ENCODE results near the gene CAMSAP1. TPM values are rescaled to one million over a fixed set of nuclear protein-coding genes. Genes with fewer than 3 reads are reported as not detected.
A peak's percentile ranks its signal among the peaks of the same experiment; 100 is the strongest.

Gene CAMSAP1, protein sequence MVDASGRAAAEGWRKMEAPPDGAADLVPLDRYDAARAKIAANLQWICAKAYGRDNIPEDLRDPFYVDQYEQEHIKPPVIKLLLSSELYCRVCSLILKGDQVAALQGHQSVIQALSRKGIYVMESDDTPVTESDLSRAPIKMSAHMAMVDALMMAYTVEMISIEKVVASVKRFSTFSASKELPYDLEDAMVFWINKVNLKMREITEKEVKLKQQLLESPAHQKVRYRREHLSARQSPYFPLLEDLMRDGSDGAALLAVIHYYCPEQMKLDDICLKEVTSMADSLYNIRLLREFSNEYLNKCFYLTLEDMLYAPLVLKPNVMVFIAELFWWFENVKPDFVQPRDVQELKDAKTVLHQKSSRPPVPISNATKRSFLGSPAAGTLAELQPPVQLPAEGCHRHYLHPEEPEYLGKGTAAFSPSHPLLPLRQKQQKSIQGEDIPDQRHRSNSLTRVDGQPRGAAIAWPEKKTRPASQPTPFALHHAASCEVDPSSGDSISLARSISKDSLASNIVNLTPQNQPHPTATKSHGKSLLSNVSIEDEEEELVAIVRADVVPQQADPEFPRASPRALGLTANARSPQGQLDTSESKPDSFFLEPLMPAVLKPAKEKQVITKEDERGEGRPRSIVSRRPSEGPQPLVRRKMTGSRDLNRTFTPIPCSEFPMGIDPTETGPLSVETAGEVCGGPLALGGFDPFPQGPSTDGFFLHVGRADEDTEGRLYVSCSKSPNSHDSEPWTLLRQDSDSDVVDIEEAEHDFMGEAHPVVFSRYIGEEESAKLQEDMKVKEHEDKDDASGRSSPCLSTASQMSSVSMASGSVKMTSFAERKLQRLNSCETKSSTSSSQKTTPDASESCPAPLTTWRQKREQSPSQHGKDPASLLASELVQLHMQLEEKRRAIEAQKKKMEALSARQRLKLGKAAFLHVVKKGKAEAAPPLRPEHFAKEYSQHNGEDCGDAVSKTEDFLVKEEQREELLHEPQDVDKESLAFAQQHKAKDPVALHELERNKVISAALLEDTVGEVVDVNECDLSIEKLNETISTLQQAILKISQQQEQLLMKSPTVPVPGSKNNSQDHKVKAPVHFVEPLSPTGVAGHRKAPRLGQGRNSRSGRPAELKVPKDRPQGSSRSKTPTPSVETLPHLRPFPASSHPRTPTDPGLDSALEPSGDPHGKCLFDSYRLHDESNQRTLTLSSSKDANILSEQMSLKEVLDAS (N-terminal part only)
- total RNA-seq (2021) = 16.7 and 17.3 TPM in 2 replicates
- percentile 62 among the genes with signal in this experiment for Bru-seq, nascent RNA
- BruChase-seq, experiment 1, labeled RNA remaining after a 2-hour chase = percentile 58 among the genes with signal in this experiment
- BruChase-seq, experiment 2, labeled RNA remaining after a 6-hour chase = percentile 68 among the genes with signal in this experiment
- long read RNA-seq, full-length matches to known transcripts = 1 of 6 reads
- long read RNA-seq, partial matches to known transcripts = 5 of 6 reads
- long read RNA-seq, other reads (novel, unspliced or antisense) = 0 of 6 reads

DNA sequence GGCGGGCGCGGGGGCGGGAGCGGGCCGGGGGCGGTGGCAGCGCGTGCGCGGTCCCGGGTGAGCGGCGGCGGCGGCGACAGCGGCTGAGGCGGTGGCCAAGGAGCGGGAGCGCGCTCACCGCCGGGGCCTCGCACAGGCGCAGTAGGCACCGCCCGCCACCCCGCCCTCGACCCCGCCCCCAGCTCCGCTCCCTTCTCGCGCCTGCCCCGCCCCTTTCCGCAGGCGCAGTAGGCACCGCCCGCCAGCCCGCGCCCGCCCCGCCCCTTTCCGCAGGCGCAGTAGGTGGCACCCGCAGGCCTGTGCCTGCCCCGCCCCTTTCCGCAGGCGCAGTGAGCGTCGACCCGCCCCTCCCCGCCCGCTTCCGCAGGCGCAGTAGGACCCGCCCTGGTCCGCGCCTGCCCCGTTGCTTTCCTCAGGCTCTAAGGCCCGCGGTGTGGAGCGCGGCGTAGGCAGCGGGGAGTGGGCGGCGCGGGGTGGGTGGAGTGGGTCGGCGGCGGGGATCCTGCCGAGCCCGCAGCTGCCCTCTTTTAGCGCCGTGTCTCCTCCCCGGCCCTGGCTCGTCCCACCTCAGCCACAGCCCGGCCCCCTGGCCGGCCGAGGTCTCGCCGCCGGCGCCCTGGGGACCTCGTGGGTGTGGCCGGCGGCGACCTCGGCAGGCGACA, at the start of gene CAMSAP1:
Gene CAMSAP1, minus strand, starts transcription at position 116 of the 662 bp plus-strand sequence. CDS start 387 bp downstream, outside the sequence.
- 0 out of 2 replicates have a peak, but pooled peaks cover 6% of the 10 kb centered on the region for H3K4me1 ChIP-seq (replicated peaks; ENCODE audit: insufficient read depth)
- H3K4me2 ChIP-seq = peak within 1 kb of the TSS; percentile 73
- no peaks in the 10 kb centered on the region for H3K36me3 ChIP-seq (ENCODE audit: low read depth)
- no peaks in the 10 kb centered on the region for H4K20me1 ChIP-seq (ENCODE audit: insufficient read depth)
- H3K27me3 ChIP-seq (ENCODE audit: insufficient read depth, low read depth) = no peaks in the 10 kb centered on the region
- POLR2A ChIA-PET (ENCODE audit: unreplicated experiment) = interaction anchor here (0.6 to 0.8 kb wide), 6 partner anchors 12 to 1882 kb away, joined by 4 to 27 read pairs (median 6); partner anchors contain the start of genes BRD3OS and TMEM250
- peaks cover 12% of the 10 kb centered on the region; the same call in 1 of the 2 replicates for H3F3A ChIP-seq (ENCODE audit: insufficient read depth, low read depth)
- intact Hi-C loops (cut with micrococcal nuclease; ENCODE audit: unreplicated experiment) = no loop called here
- DNase-seq = peak; percentile 42 to 85
- peaks cover 21% of the 10 kb centered on the region for H3K79me2 ChIP-seq (ENCODE audit: low read depth)
- no peaks in the 10 kb centered on the region for H3K9me3 ChIP-seq (ENCODE audit: insufficient read depth, low read depth)
- no peaks in the 10 kb centered on the region for H3K9me2 ChIP-seq (ENCODE audit: insufficient read depth)
- H3K4me3 ChIP-seq = peak within 1 kb of the TSS; percentile 52; the same call in 1 of the 2 replicates
- no TSS peak for BruUV-seq (replicated peaks)
- H3K27ac ChIP-seq = peak within 1 kb of the TSS; percentile 93
- H2AFZ ChIP-seq = no peak within 1 kb of the TSS
- TF ChIP-seq CTCF (conservative IDR thresholded peaks at IDR 0.05) (no peak), EZH2 (IDR thresholded peaks at IDR 0.05; ENCODE audit: low read depth) (no peak)
- CTCF ChIA-PET = interaction anchor here (0.6 kb wide), 1 partner anchor 17 kb away, joined by 5 read pairs; no protein-coding TSS in a partner anchor

GRCh38 chr9:135956802-135957174, 49.4 kb upstream of the CAMSAP1 start:
- BruUV-seq (replicated peaks) = no TSS peak

More at GRCh38 chr9:135956802-135957174, 49.4 kb upstream of the CAMSAP1 start:
- no peak overlapping the region for H2AFZ ChIP-seq
- H3F3A ChIP-seq (ENCODE audit: insufficient read depth, low read depth) = no peaks in the 10 kb centered on the region
- no peak for TF ChIP-seq EZH2 (IDR thresholded peaks at IDR 0.05; ENCODE audit: low read depth)
- no peak for TF ChIP-seq CTCF (conservative IDR thresholded peaks at IDR 0.05)
- H3K27ac ChIP-seq = no peak overlapping the region
- no peaks in the 10 kb centered on the region for H3K4me1 ChIP-seq (replicated peaks; ENCODE audit: insufficient read depth)
- H3K79me2 ChIP-seq (ENCODE audit: low read depth) = no peaks in the 10 kb centered on the region
- no peaks in the 10 kb centered on the region for H3K27me3 ChIP-seq (ENCODE audit: insufficient read depth, low read depth)
- intact Hi-C loops (cut with micrococcal nuclease; ENCODE audit: unreplicated experiment) = no loop called here
- H3K36me3 ChIP-seq (ENCODE audit: low read depth) = no peaks in the 10 kb centered on the region
- no peaks in the 10 kb centered on the region for H4K20me1 ChIP-seq (ENCODE audit: insufficient read depth)
- H3K4me2 ChIP-seq = no peak overlapping the region
- H3K4me3 ChIP-seq = no peak overlapping the region
- ChIA-PET CTCF (no interaction called here), POLR2A (ENCODE audit: unreplicated experiment) (no interaction called here)
- no peaks in the 10 kb centered on the region for H3K9me3 ChIP-seq (ENCODE audit: insufficient read depth, low read depth)
- H3K9me2 ChIP-seq (ENCODE audit: insufficient read depth) = no peaks in the 10 kb centered on the region
- DNase-seq = no peak

Measured in PC-9 (cell line).